Heart right ventricle (tissue), 16 donors: Measurements from ENCODE around the gene NKX6-2. TPM values are rescaled to one million over a fixed set of nuclear protein-coding genes. Genes with fewer than 3 reads are reported as not detected.
"Not testable (repeated sequence)": the region's sequence is repeated elsewhere in the genome, so short reads cannot be mapped to it uniquely, and the experiment has no call there.

ENCODE experiments used
- ATAC-seq, 8 donors: fragments of 200-7000 bp; cut with Tn5 transposase; one replicate each; pipeline ENCODE4 v1.9.1; 2020; ENCODE audit warnings: mild to moderate bottlenecking in 8 of 8, moderate library complexity in 8 of 8, moderate number of reproducible peaks in 1 of 8
- DNase-seq, 2 donors: peaks; one replicate each; pipeline ENCODE4 v3.0.0-alpha.2; 2020
- H3K27ac ChIP-seq, 10 donors: fragments of 200-600 bp; sonication (generic) in 2 of 10; one replicate each; pipeline versions ENCODE4 v1.5.0 to v1.8.0; 2020 to 2022; ENCODE audit warnings: mild to moderate bottlenecking in 3 of 10
- H3K27me3 ChIP-seq, 7 donors: fragments of 200-600 bp; one replicate each; pipeline ENCODE4 v1.8.0; 2021 to 2022; ENCODE audit warnings: mild to moderate bottlenecking in 2 of 7
- H3K36me3 ChIP-seq, 9 donors: fragments of 200-600 bp; sonication (generic) in 1 of 9; one replicate each; pipeline versions ENCODE4 v1.5.0 to v1.8.0; 2020 to 2022; ENCODE audit warnings: mild to moderate bottlenecking in 2 of 9
- H3K4me1 ChIP-seq, 9 donors: fragments of 200-600 bp; sonication (generic) in 1 of 9; one replicate each; pipeline versions ENCODE4 v1.5.0 to v1.8.0; 2020 to 2022; ENCODE audit warnings: mild to moderate bottlenecking in 4 of 9
- H3K4me3 ChIP-seq, 10 donors: fragments of 200-600 bp; sonication (generic) in 2 of 10; one replicate each; pipeline versions ENCODE4 v1.5.0 to v1.8.0; 2020 to 2022; ENCODE audit warnings: mild to moderate bottlenecking in 7 of 10, moderate library complexity in 2 of 10
- H3K9me3 ChIP-seq, 11 donors: fragments of 200-600 bp in 10 of 11; sonication (generic) in 2 of 11; one replicate each; pipeline versions ENCODE4 v1.5.0 to v1.8.0; 2013 to 2022; ENCODE audit warnings: mild to moderate bottlenecking in 2 of 11, control low read depth in 1 of 11, moderate library complexity in 1 of 11
- WGBS, 2 donors: extraction: QIAGEN DNeasy Blood & Tissue Kit; methylation state at CpG; one replicate each; pipeline ENCODE4 v1.1.7; 2013; ENCODE audit warnings: inconsistent platforms in 1 of 2; 5-methylcytosine and 5-hydroxymethylcytosine counted together
- intact Hi-C, 10 donors: fragments of 100-400 bp; cut with DNase I; formaldehyde crosslinking; loops; one replicate each; pipeline versions ENCODE4 v1.11.1 to v1.14.2; 2022
- polyA plus RNA-seq, 2 donors: library from polyadenylated mRNA; stranded (reverse); fragments of 200-250 nt; gene quantifications; one replicate each; pipeline ENCODE4 v1.2.3, GENCODE V29; 2013
- total RNA-seq, 10 donors: library from RNA; stranded (reverse); fragmentation: NEBNext Ultra II Directional in 3 of 10; extraction: Animal tissue kit (Norgen Biotek cat#: 25700) in 3 of 10; gene quantifications; one replicate each; pipeline versions ENCODE4 v1.2.1 to v1.2.4, GENCODE V29; 2021 to 2023
- TF ChIP-seq, protein P1 (sequence below), 9 donors: fragments of 200-600 bp; sonication (generic) in 2 of 9; IDR thresholded peaks; one replicate each; pipeline versions ENCODE4 v1.5.0 to v1.8.0; 2021 to 2022; ENCODE audit warnings: antibody characterized with exemption in 9 of 9, mild to moderate bottlenecking in 5 of 9, moderate library complexity in 1 of 9
- donor health status: Arrhythmogenic right ventricular cardiomyopathy.
- donor health status: ischemic (EF 13 %, LVEDD 7.1; RV severe dilation, severe dysfunction).
- donor health status: healthy with polysubstance abuse.
- donor health status: DM: no; HTN: yes; CAD: no.
- donor health status: DM: no; HTN: no; CAD: no.
- donor health status: ischemic (EF 25% LVEDD 6.9; RV normal size, moderate dysfunction).
- donor health status: ischemic (EF 25% LVEDD 5.7; RV mildly dilated, moderate dysfunction).
- donor health status: healthy.
- donor health status: DM: yes; HTN: yes; CAD: no.
- donor health status: Ischemic cardiomyopathy.
- donor health status: ischemic (EF 35%, LVEDD 5.7; RV mildly dilated, moderate dysfunction).
- donor health status: nonischemic (EF 11% LVEDD 7.7; RV severe dilation, severe dysfunction).
- donor health status: DM: yes; HTN: yes; CAD: no.
- donor health status: PGD.
- donor health status: ischemic (EF 29% LVEDD 5.4; RV normal size, mild dysfunction).
- donor health status: nonischemic (EF 23%, LVEDD 6.1; RV moderate dilation, normal function).

NKX6-2 gene
- total and polyA plus RNA-seq, 12 donors, result 0.17 to 0.51 TPM; not detected in 10

DNA sequence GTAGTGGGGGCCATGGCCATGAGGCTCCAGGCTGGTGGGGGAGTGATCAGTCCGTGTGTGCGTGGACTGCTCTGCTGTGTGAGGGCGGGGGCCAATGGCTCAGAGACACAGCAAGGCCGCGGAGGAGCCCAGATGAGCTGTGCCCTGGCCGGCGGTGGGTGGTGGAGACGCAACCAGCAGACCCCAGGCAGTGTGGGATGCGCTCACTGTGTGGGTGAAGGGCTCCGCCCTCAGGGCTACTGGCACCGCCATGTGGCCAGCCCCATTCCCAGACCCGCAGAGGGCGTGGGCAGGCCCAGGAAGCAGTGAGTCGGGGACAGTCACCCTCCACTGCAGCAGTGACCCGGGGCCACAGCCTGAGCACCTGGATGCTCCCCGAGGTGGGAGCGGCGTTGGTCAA is 9.1 kb downstream of the NKX6-2 start:
- DNase-seq, result no peak
- ATAC-seq, result peak in 1 of 8 donors; percentile 27
- no peak overlapping the region for H3K4me3 ChIP-seq
- H3K36me3 ChIP-seq, result peaks cover 0 to 73% (median 33%) of the 10 kb centered on the region in 9 donors
- H3K4me1 ChIP-seq, result no peaks in the 10 kb centered on the region
- TF ChIP-seq, protein P1, sequence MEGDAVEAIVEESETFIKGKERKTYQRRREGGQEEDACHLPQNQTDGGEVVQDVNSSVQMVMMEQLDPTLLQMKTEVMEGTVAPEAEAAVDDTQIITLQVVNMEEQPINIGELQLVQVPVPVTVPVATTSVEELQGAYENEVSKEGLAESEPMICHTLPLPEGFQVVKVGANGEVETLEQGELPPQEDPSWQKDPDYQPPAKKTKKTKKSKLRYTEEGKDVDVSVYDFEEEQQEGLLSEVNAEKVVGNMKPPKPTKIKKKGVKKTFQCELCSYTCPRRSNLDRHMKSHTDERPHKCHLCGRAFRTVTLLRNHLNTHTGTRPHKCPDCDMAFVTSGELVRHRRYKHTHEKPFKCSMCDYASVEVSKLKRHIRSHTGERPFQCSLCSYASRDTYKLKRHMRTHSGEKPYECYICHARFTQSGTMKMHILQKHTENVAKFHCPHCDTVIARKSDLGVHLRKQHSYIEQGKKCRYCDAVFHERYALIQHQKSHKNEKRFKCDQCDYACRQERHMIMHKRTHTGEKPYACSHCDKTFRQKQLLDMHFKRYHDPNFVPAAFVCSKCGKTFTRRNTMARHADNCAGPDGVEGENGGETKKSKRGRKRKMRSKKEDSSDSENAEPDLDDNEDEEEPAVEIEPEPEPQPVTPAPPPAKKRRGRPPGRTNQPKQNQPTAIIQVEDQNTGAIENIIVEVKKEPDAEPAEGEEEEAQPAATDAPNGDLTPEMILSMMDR (IDR thresholded peaks at IDR 0.05), result no peak
- intact Hi-C loops, result no loop called here
- H3K9me3 ChIP-seq, result no peaks in the 10 kb centered on the region
- H3K27me3 ChIP-seq, result no peaks in the 10 kb centered on the region
- no peak overlapping the region for H3K27ac ChIP-seq
- WGBS, 2 donors, result 90 to 93% methylated on average over 18 of the region's 18 CpGs

DNA sequence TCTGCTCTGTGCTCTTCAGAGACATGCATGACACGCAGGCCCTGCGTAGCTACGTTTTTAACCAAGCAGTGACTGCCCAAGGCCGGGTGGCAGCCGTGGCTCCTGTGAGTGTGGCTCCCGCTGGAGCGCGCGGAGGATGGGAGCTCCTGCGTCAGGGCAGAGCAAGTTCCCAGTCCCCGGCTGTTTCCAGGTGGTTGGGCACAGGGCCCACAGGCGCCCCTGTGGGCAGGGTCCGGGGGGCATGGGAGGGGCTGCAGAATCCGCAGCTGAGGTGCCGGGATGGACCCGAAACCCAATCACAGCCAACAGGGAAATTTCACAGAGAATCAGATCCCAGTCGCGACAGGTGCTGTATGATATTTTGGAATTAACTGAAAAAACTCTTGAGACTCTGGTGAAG is 9.8 kb downstream of the NKX6-2 start:
- peaks cover 0 to 70% (median 27%) of the 10 kb centered on the region in 9 donors for H3K36me3 ChIP-seq
- H3K9me3 ChIP-seq, result no peaks in the 10 kb centered on the region
- TF ChIP-seq, protein P1 (IDR thresholded peaks at IDR 0.05), result no peak
- H3K27me3 ChIP-seq, result no peaks in the 10 kb centered on the region
- WGBS, 2 donors, result 96 to 98% methylated on average over 18 of the region's 18 CpGs
- H3K4me3 ChIP-seq, result no peak overlapping the region
- no peaks in the 10 kb centered on the region for H3K4me1 ChIP-seq
- DNase-seq, result no peak
- intact Hi-C loops, result no loop called here
- ATAC-seq, result no peak
- H3K27ac ChIP-seq, result no peak overlapping the region

DNA sequence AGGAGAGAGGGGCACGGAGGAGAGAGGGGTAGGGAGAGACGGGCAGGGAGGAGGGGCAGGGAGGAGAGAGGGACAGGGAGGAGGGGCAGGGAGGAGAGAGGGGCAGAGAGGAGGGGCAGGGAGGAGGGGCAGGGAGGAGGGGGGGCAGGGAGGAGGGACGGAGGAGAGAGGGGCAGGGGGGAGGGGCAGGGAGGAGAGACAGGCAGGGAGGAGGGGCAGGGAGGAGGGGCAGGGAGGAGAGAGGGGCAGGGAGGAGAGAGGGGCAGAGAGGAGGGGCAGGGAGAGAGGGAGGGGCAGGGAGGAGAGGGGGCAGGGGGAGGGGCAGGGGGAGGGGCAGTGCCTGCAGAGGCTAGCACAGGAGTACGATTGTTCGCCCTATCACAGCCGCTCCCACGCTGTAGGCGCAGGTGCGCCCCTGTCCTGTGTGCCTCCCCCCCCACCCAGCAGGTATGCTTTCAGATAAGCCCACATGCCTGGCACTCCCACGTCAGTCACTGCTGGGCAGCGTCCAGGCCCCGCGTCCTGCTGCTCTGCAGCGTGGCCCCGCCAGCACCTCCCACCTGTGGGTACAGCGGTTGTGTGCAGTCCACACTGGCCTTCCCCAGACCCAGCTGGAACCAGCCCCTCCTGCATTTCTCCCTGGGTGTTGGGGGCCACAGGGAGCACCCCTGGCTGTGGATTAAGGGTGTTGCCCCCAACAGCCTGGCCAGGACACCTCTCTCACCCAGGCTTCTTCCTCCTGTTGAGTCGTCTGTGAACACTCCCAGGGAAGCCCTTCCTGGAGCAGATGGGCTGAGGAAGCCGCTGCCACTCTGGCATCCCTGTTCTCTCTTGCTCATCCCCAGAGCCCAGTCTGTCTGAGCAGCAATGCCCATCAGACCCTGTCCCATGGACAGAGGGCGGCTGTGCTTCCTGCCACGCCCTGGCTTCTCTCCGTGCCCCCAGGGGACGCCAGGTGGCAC is 10.8 kb downstream of the NKX6-2 start:
- ATAC-seq (peak in 5 of 8 donors; percentile 6 to 50 (median 29)), DNase-seq (no peak)
- H3K36me3 ChIP-seq, result peaks cover 0 to 68% (median 23%) of the 10 kb centered on the region in 9 donors
- intact Hi-C loops, result no loop called here
- H3K4me1 ChIP-seq, result no peaks in the 10 kb centered on the region
- TF ChIP-seq, protein P1 (IDR thresholded peaks at IDR 0.05), result no peak
- H3K9me3 ChIP-seq, result no peaks in the 10 kb centered on the region
- H3K4me3 ChIP-seq, result no peak overlapping the region
- 73 to 76% methylated on average over 22 of the region's 22 CpGs for WGBS, 2 donors
- H3K27me3 ChIP-seq, result no peaks in the 10 kb centered on the region
- no peak overlapping the region for H3K27ac ChIP-seq

DNA sequence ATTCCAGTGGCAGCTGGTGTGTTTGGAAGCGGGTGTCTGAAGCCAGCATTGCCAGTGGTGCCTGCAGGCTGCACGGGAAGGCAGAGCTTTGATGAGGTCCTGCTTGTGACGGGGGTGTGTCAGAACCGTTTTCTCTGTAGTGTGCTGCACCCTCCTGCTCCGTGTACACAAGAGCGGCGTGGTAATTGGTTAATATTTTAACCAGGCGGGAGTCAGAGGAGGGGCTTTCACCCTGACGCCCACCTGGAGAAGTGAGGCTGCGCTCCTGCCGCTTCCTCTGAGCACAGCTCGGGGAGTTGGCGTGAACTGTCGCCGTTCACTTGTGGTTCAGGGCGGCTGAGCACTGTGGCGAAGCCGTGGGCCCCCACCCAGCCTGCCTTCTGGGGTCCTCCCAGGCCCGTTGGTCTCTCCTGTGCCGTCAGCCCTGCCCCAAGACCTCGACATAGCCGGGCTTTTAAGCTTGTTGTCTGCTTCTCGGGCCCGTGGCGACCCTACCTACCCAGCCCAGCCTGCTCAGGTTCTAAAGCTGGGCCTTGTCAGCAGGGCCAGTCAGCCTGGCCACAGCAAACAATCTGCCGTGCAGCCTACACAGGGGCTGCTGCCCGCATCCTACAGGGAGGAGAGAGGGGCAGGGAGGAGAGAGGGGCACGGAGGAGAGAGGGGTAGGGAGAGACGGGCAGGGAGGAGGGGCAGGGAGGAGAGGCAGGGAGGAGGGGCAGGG is 11.6 kb downstream of the NKX6-2 start:
- no peak for DNase-seq
- no peaks in the 10 kb centered on the region for H3K9me3 ChIP-seq
- no peak for ATAC-seq
- 86 to 89% methylated on average over 29 of the region's 29 CpGs for WGBS, 2 donors
- H3K27me3 ChIP-seq, result no peaks in the 10 kb centered on the region
- H3K36me3 ChIP-seq, result peaks cover 0 to 66% (median 14%) of the 10 kb centered on the region in 9 donors
- no peaks in the 10 kb centered on the region for H3K4me1 ChIP-seq
- no peak overlapping the region for H3K27ac ChIP-seq
- TF ChIP-seq, protein P1 (IDR thresholded peaks at IDR 0.05), result no peak
- intact Hi-C loops, result no loop called here
- no peak overlapping the region for H3K4me3 ChIP-seq

DNA sequence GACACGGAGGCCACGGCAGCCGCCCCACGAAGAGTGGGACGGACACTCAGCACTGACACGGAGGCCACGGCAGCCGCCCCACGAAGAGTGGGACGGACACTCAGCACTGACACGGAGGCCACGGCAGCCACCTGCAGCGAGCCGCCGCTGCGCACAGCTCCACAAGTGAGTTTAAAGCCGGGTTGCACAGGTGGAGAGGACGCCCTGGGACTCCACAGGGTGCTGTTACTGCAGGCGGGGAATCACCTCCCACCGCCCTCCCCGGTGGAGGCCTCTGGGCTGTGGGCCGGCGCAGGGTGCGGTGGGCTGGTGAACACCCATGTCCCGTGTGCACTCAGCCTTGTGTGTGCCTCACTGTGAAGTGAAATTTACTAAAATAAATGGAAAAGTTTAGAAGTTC is 13.1 kb downstream of the NKX6-2 start:
- intact Hi-C loops, H3K4me3 ChIP-seq, DNase-seq, H3K27me3 ChIP-seq, ATAC-seq, H3K9me3 ChIP-seq, H3K27ac ChIP-seq, H3K4me1 ChIP-seq: not testable (repeated sequence)
- H3K36me3 ChIP-seq, result peaks cover 0 to 63% (median 4%) of the 10 kb centered on the region in 9 donors
- 95 to 98% methylated on average over 19 to 20 of the region's 25 CpGs for WGBS, 2 donors
